AG09319 (cell line): ENCODE measurements around the gene TADA1.
A peak's percentile ranks its signal among the peaks of the same experiment; 100 is the strongest.

ENCODE experiments used
- DNase-seq: peaks from one replicate; pipeline ENCODE4 v3.0.0-alpha.2; 2010; ENCODE audit warnings: low read depth; ENCODE audit errors: extremely low read depth
- TF ChIP-seq, protein P1 (sequence below): IDR thresholded peaks from 2 replicates; pipeline ENCODE4 v1.5.1; 2011; ENCODE audit warnings: low read depth, mild to moderate bottlenecking, inconsistent platforms, low read length, moderate library complexity

Gene TADA1

DNA sequence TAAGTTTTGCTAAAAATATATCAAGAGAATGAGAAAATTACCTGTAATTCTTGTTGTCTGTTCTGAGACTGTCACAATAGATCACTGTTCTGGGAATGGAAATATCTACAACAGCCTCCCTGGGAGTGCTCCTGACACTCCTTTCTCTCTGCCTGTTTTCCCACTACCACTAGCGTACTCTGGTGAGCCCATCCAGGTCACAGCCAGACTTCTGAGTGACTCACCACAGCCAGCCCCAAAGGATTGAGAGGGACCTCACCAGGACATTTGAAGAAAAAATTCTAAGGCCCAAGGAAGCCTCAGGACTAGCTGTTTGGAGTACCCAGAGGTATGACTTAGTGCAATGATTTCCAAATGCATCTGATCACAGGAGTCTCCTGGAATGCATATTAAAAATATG lies 39.0 kb upstream of the TADA1 start:
- TF ChIP-seq, protein P1, sequence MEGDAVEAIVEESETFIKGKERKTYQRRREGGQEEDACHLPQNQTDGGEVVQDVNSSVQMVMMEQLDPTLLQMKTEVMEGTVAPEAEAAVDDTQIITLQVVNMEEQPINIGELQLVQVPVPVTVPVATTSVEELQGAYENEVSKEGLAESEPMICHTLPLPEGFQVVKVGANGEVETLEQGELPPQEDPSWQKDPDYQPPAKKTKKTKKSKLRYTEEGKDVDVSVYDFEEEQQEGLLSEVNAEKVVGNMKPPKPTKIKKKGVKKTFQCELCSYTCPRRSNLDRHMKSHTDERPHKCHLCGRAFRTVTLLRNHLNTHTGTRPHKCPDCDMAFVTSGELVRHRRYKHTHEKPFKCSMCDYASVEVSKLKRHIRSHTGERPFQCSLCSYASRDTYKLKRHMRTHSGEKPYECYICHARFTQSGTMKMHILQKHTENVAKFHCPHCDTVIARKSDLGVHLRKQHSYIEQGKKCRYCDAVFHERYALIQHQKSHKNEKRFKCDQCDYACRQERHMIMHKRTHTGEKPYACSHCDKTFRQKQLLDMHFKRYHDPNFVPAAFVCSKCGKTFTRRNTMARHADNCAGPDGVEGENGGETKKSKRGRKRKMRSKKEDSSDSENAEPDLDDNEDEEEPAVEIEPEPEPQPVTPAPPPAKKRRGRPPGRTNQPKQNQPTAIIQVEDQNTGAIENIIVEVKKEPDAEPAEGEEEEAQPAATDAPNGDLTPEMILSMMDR = no peak
- DNase-seq = no peak

DNA sequence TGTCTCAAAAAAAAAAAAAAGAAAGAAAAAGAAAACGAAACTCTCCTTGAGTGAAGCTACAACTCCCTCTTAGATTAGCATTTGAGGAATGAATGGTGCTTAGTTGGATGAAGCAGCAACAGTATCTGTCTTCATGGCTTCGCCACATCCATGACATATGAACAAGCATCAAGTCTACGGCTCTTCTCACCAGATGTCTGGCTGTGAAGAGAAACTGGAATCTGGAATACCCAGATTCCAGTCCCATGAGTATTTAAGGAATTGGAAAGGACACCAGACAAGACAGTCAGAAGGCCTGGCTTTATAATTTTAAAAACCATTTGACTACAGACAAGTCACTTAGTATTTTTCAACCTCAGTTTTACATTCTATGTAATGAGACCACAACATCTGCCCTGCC lies 38.0 kb upstream of the TADA1 start:
- TF ChIP-seq, protein P1 = no peak
- DNase-seq = no peak

DNA sequence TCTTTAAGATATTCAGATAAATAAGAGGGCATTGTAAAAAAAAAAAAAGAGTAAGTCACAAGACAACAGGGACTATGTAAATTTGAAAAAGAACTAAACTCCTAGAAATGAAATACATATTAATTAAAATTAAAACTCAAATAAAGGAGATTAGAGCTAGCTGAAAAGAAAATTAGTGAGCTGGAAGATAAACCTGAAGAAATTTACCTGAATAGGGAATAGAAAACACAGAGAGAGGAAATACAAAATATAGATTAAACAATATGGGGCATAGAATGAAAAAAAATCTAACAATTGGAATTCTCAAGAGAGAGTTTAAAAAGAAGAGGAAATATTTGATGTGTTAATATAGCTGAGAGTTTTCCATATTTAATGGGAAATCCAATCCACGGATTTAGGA lies 35.6 kb upstream of the TADA1 start:
- DNase-seq = no peak
- TF ChIP-seq, protein P1 = no peak

DNA sequence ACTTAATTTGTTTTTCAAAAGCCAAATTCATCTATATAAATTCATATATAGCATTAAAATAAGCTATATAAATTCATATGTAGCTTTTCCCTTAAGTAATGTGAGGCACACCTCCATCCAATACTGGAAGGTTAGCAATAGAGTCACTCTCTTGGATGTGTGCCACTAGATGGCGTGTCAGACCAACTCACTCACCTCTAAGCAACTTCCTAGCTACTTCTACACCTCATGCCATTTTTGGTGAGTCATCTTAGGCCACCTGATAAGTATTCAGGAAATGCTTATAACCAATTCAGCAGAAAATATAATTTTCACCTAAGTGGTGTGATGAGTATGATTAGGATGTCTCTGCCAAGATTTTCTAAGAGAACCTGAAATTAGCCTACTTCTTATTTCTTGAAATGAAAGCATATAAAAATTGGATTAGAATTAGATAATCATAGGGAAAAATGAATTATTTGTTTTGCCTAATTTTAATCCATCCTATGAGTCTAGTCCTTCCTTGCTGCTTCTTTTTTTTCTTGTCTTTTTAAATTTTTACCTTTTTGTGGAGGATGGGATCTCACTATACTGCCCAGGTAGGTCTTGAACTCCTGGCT lies 34.4 kb upstream of the TADA1 start:
- DNase-seq = peak; percentile 27
- TF ChIP-seq, protein P1 = peak; percentile 42

DNA sequence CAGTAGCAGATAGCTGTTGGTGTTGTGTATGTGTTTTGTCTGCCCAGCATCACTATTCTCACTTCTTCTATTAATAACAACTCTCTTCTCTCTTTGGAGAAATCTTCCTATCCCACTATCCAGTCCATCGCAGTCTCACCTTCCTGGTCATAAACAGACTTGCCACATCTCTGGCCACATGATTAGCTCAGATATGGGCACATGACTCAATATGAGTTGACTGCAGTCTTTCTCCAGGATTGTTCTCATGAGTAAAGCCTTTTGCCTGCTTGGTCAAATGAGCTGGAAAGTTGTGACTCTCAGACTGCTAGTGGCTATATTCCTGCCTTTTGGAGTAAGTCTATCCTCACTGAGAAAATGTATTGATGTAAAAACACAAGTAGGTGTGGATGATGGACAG lies 32.9 kb upstream of the TADA1 start:
- DNase-seq = no peak
- TF ChIP-seq, protein P1 = no peak

DNA sequence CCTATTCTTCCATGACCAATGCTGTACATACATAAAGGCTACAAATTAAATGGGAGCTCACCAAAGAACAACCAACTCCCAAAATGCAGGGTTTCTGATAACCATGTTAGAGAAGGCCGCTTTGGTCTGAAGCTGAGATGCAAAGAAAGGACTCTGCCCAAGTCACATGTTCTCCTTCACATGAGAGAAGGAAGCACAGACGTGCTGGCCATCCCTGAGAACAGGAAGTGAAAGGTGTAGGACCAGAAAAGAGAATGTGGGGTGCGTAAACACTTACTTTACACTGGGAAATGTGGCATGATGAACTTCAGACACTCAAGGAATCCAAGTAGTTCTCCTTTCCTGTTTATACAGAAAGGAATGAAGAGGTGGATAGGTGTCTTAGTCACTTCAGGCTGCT lies 31.7 kb upstream of the TADA1 start:
- TF ChIP-seq, protein P1 = no peak
- no peak for DNase-seq

DNA sequence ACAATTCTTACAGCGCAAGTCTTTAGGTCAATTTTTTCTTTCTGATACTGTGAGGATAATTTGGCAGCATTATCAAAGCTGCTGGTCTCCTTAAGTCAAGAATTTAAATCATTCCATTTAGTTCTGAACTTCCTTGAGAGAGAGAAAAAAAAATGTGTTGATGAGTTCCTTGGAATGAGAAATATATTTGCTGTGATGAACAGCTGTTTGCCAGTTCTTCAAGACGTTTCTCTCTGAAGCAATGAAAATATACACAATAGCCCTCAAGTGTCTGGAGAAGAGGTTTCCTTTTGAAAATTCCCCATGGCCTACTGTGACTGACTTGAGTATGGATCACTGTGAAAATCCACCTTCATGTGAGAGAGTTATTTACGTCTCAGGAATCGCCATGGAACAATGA lies 31.0 kb upstream of the TADA1 start:
- TF ChIP-seq, protein P1 = no peak
- no peak for DNase-seq
